Tibial nerve (tissue), 4 donors: ENCODE measurements around the gene ARHGEF33.

Source experiments
- EP300 ChIP-seq, 2 donors: sonication (generic); formaldehyde crosslinking; IDR thresholded peaks; one replicate each; pipeline ENCODE4 v1.6.1; 2017; ENCODE audit warnings: antibody characterized with exemption in 2 of 2, mild to moderate bottlenecking in 1 of 2
- POLR2A ChIP-seq, 2 donors: fragments of 450-650 bp; IDR thresholded peaks; one replicate each; pipeline ENCODE4 v1.6.1; 2017; ENCODE audit warnings: antibody characterized with exemption in 2 of 2, mild to moderate bottlenecking in 2 of 2, moderate library complexity in 2 of 2
- TF ChIP-seq, protein P1 (sequence below), 5 experiments: fragments of 200-600 bp in 3 of 5; fragments of 450-650 bp in 2 of 5; sonication (generic) in 3 of 5; IDR thresholded peaks; one replicate each; pipeline ENCODE4 v1.5.1; 2016 to 2019; ENCODE audit warnings: antibody characterized with exemption in 5 of 5, mild to moderate bottlenecking in 3 of 5, moderate library complexity in 2 of 5

DNA sequence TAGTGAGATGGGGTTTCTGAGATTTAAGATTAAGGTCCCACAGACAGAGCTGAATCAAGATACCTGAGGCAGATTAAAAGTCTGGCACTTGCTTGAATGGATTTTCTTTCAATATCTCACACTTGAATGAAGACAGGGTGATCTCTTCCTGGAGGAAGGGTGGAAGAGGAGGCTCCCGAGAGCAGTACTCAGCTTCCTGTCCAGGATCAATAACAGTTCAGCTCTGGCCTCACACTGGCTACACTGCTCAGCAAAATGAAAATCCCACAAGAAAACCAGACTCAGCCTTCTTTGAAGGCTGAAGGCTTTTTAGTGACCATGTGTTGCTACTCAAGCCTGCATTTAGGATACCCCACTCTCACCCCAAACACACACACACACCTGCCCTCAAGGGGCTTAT lies 11.1 kb downstream of the ARHGEF33 start:
- TF ChIP-seq, protein P1, sequence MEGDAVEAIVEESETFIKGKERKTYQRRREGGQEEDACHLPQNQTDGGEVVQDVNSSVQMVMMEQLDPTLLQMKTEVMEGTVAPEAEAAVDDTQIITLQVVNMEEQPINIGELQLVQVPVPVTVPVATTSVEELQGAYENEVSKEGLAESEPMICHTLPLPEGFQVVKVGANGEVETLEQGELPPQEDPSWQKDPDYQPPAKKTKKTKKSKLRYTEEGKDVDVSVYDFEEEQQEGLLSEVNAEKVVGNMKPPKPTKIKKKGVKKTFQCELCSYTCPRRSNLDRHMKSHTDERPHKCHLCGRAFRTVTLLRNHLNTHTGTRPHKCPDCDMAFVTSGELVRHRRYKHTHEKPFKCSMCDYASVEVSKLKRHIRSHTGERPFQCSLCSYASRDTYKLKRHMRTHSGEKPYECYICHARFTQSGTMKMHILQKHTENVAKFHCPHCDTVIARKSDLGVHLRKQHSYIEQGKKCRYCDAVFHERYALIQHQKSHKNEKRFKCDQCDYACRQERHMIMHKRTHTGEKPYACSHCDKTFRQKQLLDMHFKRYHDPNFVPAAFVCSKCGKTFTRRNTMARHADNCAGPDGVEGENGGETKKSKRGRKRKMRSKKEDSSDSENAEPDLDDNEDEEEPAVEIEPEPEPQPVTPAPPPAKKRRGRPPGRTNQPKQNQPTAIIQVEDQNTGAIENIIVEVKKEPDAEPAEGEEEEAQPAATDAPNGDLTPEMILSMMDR (IDR thresholded peaks at IDR 0.05), result no peak
- no peak for TF ChIP-seq POLR2A (IDR thresholded peaks at IDR 0.05)
- TF ChIP-seq EP300 (IDR thresholded peaks at IDR 0.05), result no peak
